GM19239 (cell line): Measurements from ENCODE around the gene EPHB2.

Source experiments
- DNase-seq: peaks from one replicate; pipeline ENCODE4 v3.0.0; 2011; ENCODE audit warnings: low spot score; ENCODE audit not compliant: insufficient read length
- FAIRE-seq: peaks from 2 replicates; lab custom pipeline; 2011; peaks lifted over from hg19 to GRCh38; lab: Jason Lieb, UNC

EPHB2 gene

DNA sequence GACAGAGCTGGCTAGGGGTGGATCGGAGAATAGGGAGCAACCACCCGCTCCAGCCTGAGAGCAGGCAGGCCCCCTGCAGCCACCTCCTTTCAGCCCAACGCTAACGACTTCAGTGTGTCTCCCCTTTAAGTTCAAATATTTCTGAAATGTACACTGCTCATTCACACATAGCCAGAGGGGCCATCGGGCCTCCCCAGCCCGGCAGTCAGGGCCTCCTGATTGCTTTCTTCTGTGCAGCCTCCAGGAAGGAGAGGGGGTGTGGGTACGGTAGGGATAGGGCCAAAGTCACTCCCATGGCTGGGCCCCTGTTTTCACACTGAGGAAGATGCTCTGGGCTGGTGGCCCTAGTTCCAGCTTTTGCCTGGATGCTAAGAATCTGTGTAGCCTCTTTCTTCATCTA lies 64.8 kb downstream of the EPHB2 start:
- DNase-seq = no peak
- FAIRE-seq = no peak

GRCh38 chr1:22776035-22776613 lies 65.5 kb downstream of the EPHB2 start:
- no peak for DNase-seq
- no peak for FAIRE-seq

- DNase-seq = no peak
- FAIRE-seq = no peak
Measured at GRCh38 chr1:22777388-22778057, 66.9 kb downstream of the EPHB2 start.

DNA sequence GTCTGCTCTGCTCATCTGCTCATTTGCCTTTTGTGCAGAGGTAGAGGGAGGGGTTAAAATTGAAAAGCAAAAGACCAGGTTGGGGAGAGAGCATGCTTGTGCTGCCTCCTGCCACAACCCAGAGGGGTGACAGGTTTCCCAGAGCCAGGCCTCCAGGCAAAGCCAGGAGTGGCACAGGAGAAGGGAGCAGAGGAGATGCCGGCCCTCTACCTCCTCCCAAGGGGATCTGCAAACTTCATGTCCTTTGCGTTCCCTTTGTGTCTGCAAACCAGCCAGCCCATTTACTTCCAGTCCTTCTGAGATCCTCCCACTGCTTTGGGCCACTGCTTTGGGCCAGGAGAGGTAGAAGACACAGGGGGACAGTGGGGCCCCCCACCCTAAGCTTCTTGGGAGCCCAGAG lies 67.8 kb downstream of the EPHB2 start:
- FAIRE-seq (no peak), DNase-seq (no peak)

DNA sequence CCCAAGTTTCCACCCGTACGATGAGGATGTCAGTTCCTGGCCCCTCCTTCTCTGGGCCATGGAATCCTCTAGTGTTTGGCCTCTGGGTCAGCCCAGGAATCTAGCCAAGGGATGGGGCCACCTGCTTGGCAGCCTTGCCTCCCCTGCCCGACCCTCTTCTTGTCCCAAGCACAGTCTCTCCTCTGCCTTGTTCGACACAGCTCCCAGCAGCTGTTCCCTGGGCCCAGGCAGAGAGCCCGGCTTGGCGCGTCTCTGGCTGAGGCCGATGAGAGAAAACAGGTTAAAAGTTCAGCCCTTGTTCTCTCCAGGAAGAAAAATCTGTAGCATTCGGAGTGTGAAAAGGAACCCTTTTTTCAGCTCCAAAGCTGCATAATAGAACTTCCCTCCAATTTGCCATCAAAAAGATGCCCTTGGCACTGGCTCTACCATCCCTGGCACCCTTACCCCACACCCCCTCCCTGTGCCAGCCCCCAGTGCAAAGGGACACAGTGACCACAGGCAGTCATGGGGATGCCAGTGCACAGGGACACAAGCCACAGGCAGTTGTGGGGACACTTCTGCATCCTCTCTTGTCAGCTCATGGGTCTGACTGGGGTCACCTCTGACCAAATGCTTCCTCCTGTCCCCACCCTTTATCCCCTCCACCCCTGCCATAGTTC lies 68.4 kb downstream of the EPHB2 start:
- FAIRE-seq = no peak
- no peak for DNase-seq

- DNase-seq (peak; percentile 26), FAIRE-seq (no peak)
Measured at GRCh38 chr1:22780696-22781095, 70.1 kb downstream of the EPHB2 start.

- FAIRE-seq (no peak), DNase-seq (no peak)
Measured at GRCh38 chr1:22781483-22781882, 70.8 kb downstream of the EPHB2 start.

DNA sequence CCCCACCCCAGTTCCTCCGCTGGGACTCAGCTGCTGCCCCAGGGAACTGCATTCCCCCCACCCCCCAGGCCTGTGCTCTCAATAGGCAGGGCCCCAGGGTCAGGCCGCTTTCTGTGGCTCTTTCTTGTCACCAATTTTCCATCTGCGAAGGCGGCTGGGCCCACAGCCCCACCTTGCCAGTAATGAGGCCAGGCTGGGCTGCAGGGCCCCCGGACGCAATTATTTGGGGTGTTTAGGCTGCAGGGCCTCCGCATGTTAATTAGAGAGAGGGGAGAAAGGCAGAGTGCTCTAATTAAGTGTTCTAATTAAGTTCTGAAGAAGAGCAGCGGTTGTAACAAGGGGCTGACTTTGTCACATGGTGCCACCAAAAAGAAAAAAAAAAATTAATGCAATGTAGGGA lies 71.8 kb downstream of the EPHB2 start:
- DNase-seq (no peak), FAIRE-seq (no peak)

- DNase-seq (no peak), FAIRE-seq (no peak)
Measured at GRCh38 chr1:22784317-22784716, 73.7 kb downstream of the EPHB2 start.

DNA sequence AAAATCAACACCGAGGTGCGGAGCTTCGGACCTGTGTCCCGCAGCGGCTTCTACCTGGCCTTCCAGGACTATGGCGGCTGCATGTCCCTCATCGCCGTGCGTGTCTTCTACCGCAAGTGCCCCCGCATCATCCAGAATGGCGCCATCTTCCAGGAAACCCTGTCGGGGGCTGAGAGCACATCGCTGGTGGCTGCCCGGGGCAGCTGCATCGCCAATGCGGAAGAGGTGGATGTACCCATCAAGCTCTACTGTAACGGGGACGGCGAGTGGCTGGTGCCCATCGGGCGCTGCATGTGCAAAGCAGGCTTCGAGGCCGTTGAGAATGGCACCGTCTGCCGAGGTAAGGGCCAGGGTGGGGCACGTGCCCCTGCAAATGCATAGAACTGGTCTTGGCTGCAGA lies 74.1 kb downstream of the EPHB2 start:
- DNase-seq (no peak), FAIRE-seq (no peak)

- FAIRE-seq = no peak
- DNase-seq = no peak
Measured at GRCh38 chr1:22786101-22786500, 75.5 kb downstream of the EPHB2 start.

- FAIRE-seq = no peak
- DNase-seq = no peak
Measured at GRCh38 chr1:22786719-22787489, 76.3 kb downstream of the EPHB2 start.

DNA sequence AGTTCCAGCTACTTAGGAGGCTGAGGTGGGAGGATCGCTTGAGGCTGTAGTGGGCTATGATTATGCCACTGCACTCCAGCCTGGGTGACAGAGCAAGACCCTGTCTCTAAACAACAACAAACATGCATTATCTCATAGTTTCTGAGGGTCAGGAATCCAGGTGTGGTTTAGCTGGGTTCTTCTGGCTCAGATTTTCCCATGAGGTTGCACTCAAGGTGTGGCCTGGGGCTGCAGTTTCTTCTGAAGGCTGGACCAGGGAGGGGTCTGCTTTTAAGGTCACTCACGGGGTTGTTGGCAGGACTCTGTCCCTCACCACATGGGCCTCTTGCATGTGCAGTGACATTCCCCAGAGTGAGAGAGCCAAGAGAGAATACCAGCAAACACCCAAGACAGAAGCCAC lies 77.0 kb downstream of the EPHB2 start:
- FAIRE-seq = no peak
- DNase-seq = no peak

- FAIRE-seq (no peak), DNase-seq (no peak)
Measured at GRCh38 chr1:22788254-22788661, 77.6 kb downstream of the EPHB2 start.

DNA sequence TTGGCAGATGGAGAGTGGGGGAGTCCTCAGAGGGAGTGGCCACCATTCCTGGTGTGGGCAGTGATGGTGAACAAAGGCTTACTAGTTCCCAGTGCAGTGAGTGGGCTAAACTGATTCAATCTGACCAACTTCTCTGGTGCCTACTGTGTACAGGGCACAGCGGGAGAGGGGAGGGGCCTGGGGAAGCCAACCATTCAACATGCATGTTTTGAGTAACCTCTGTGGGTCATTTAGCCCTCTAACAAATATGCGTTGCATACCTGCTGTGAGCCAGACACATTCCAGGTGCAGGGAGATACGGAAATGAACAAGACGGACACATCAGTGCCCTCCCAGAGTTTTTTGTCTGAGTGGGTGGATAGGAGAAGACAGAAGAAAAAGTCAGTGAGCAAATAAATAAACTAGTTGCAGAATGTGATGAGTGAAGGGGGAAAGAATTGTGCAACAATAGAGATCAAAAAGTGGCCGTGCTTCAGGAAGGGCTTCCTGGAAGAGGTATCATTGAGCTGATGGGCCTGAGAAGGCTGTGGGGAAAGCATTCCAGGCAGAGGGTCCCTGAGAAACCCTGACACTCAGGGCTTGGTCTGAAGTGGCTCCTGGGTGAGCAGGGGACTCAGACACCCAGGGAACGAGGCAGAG lies 78.8 kb downstream of the EPHB2 start:
- FAIRE-seq = no peak
- DNase-seq = no peak

DNA sequence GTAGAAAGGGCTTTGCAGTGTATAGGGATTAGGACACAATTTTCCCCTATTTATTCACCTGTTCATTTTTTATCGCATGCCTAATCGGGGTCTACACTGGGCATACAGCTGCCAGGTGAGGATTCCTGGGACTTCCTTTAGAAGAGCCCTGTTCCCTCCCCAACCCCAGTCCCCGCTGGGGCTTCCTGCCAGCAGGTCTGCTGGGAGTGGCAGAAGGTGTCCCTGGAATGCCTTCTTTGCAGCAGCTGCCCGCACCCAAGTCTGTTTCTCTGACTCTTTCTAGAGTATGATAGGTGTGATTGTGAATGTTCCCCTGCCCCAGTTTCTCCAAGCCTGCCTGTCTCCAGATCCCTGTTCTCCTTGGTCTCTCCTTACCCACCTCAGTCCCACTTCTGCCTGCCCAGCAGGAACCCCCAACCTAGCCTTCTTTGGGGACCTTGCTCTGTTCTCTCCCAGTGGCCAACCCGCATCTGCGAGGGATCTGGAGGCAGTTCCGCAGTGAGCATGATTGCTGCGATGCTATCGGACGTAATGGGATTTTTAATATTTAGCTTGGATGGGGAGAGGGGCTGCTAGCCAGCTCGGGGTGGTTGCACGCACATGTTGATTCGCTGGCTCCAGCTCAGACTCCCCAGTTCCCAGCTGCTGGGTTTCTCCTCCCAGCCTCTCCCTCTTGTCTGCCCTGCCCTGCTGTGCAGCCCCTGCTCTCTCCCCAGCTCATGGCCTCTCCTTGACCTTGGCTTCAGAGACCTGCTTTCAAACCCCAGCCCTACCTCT lies 79.8 kb downstream of the EPHB2 start:
- no peak for FAIRE-seq
- no peak for DNase-seq

DNA sequence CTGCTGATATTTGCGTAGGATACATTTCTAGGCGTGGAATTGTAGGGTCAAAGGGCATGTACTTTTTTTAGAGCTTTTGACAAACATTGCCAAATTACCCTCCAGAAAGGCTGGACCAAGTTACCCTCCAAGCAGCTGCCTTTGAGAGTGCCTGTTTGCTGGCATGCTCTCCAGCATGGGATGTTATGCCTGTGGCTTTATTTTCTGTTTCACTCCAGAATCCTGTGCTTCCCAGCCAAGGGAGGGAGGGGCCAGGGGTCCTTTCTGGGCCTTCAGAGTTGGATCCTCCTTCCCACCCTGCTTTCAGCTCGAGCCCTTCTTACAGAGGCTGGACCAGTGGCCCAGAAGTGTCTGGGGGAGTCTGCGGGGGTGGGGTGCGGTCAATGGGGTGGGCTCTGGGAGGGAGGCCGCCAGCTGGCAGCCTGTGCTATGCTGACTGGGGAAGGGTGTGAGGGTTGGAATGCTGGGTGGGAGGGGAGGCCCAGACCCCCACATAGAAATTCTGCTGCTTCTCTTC lies 81.2 kb downstream of the EPHB2 start:
- DNase-seq (no peak), FAIRE-seq (no peak)

DNA sequence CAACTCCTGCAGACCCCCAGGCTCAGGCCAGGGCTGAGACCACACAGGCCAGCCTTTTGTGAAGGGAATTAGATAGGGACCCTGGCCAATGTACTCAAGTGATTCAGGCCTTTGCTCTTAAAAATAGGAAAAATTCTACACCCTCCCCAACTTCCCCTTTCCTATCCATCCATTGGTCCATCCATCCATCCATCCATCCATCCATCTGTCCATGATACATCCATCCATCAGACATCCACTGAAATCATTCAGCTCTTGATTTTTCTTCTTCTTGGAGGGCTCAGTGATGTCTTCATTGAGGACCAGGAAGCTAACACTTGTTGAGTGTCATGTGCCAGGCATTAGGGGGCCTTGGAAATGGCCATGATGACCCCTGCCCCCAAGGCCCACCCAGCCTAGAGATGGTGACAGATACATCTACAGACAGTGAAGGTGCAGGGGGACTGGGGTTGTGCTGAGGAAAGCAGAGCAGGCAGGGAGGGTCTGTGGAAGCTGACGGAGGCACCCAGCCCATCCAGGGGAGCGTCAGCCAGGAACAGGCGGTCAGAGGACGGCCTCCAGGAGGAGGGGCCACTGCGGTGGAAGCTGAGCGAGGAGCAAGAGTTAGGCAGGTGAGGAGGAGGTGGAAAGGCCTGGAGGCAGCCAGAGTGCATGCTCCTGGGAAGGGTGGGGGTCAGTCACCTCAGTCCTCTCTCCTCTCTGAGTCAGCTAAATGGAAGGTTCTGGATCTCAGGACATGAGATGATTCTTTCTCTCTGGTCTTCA lies 81.9 kb downstream of the EPHB2 start:
- DNase-seq = no peak
- no peak for FAIRE-seq

DNA sequence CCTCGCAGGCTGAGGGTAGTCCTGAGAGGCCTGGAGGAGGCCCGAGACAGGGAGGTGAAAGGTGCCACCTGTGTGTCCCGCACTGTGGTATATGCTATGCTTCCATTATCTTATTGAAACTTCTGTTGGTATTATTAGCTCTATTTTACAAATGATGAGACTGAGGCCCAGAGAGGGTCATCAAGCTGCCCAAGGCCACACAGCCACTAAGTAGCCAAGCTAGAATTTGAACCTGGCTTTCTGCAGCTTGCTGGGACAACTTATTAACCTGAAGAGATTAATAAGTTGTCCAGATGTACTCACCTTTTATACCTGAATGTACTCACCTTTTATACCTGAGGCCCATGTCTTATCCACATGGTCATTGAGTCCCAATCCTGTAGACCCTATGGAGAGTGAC lies 83.0 kb downstream of the EPHB2 start:
- FAIRE-seq (no peak), DNase-seq (no peak)
